D721Med (cell line): ENCODE results near the gene GPR152.

Experiments
- DNase-seq: peaks from one replicate; pipeline ENCODE4 v3.0.0; 2011; ENCODE audit warnings: low spot score; ENCODE audit not compliant: insufficient read length
- FAIRE-seq: peaks from 2 replicates; lab custom pipeline; 2011; peaks lifted over from hg19 to GRCh38; lab: Jason Lieb, UNC
- CTCF ChIP-seq: IDR thresholded peaks from 2 replicates; pipeline ENCODE4 v1.5.1; 2012; ENCODE audit warnings: mild to moderate bottlenecking, control low read depth; ENCODE audit not compliant: insufficient read depth; ENCODE audit errors: missing control alignments

GPR152 gene

GRCh38 chr11:67452141-67452952 lies at the start of gene GPR152:
GPR152 (minus strand) TSS chr11:67452729; CDS start chr11:67452724, 5 bp downstream.
- DNase-seq = no peak
- no peak for TF ChIP-seq CTCF
- no peak for FAIRE-seq

GRCh38 chr11:67501854-67502253 lies 49.3 kb upstream of the GPR152 start:
- FAIRE-seq (no peak), DNase-seq (no peak)
- no peak for TF ChIP-seq CTCF

GRCh38 chr11:67500831-67501715 lies 48.5 kb upstream of the GPR152 start:
- no peak for DNase-seq
- FAIRE-seq = no peak

GRCh38 chr11:67500484-67500821 lies 47.9 kb upstream of the GPR152 start:
- FAIRE-seq (no peak), DNase-seq (peak; percentile 24)
- TF ChIP-seq CTCF = no peak

More at GRCh38 chr11:67500831-67501715, 48.5 kb upstream of the GPR152 start:
- no peak for TF ChIP-seq CTCF

GRCh38 chr11:67499808-67500483 lies 47.4 kb upstream of the GPR152 start:
- DNase-seq (no peak), FAIRE-seq (no peak)
- TF ChIP-seq CTCF = no peak

GRCh38 chr11:67498544-67498972 lies 46.0 kb upstream of the GPR152 start:
- no peak for TF ChIP-seq CTCF
- DNase-seq = no peak
- no peak for FAIRE-seq
